Epithelial cell of esophagus (primary cell): ENCODE measurements around the gene UBE2K.
"Not testable (repeated sequence)": the region's sequence is repeated elsewhere in the genome, so short reads cannot be mapped to it uniquely, and the experiment has no call there.

ENCODE experiments used
- DNase-seq: peaks from one replicate; pipeline ENCODE4 v3.0.0; 2010; ENCODE audit warnings: low read depth
- H3K4me3 ChIP-seq: 2 replicates; pipeline ENCODE4 v1.5.1; 2011; ENCODE audit warnings: mild to moderate bottlenecking, low read length, control low read depth
- TF ChIP-seq, protein P1 (sequence below): IDR thresholded peaks from 2 replicates; pipeline ENCODE4 v1.5.1; 2011; ENCODE audit warnings: low read depth, mild to moderate bottlenecking, low read length, control low read depth, inconsistent platforms; ENCODE audit not compliant: insufficient read depth; ENCODE audit errors: missing control alignments

UBE2K gene

GRCh38 chr4:39699687-39700409, 1.9 kb downstream of the UBE2K start:
- TF ChIP-seq, protein P1, sequence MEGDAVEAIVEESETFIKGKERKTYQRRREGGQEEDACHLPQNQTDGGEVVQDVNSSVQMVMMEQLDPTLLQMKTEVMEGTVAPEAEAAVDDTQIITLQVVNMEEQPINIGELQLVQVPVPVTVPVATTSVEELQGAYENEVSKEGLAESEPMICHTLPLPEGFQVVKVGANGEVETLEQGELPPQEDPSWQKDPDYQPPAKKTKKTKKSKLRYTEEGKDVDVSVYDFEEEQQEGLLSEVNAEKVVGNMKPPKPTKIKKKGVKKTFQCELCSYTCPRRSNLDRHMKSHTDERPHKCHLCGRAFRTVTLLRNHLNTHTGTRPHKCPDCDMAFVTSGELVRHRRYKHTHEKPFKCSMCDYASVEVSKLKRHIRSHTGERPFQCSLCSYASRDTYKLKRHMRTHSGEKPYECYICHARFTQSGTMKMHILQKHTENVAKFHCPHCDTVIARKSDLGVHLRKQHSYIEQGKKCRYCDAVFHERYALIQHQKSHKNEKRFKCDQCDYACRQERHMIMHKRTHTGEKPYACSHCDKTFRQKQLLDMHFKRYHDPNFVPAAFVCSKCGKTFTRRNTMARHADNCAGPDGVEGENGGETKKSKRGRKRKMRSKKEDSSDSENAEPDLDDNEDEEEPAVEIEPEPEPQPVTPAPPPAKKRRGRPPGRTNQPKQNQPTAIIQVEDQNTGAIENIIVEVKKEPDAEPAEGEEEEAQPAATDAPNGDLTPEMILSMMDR, result no peak
- H3K4me3 ChIP-seq, result peak overlapping the region; percentile 84
- peak; percentile 30 for DNase-seq

- H3K4me3 ChIP-seq, result peak overlapping the region; percentile 84
- no peak for DNase-seq
- TF ChIP-seq, protein P1, result no peak
These were observed 2.6 kb downstream of the UBE2K start for GRCh38 chr4:39700554-39700953.

GRCh38 chr4:39702716-39703115, 4.8 kb downstream of the UBE2K start:
- no peak for DNase-seq
- no peak overlapping the region for H3K4me3 ChIP-seq
- TF ChIP-seq, protein P1, result no peak

GRCh38 chr4:39704789-39705188, 6.9 kb downstream of the UBE2K start:
- DNase-seq, H3K4me3 ChIP-seq: not testable (repeated sequence)

GRCh38 chr4:39706334-39706733, 8.4 kb downstream of the UBE2K start:
- no peak overlapping the region for H3K4me3 ChIP-seq
- TF ChIP-seq, protein P1, result no peak
- peak; percentile 79 for DNase-seq

DNA sequence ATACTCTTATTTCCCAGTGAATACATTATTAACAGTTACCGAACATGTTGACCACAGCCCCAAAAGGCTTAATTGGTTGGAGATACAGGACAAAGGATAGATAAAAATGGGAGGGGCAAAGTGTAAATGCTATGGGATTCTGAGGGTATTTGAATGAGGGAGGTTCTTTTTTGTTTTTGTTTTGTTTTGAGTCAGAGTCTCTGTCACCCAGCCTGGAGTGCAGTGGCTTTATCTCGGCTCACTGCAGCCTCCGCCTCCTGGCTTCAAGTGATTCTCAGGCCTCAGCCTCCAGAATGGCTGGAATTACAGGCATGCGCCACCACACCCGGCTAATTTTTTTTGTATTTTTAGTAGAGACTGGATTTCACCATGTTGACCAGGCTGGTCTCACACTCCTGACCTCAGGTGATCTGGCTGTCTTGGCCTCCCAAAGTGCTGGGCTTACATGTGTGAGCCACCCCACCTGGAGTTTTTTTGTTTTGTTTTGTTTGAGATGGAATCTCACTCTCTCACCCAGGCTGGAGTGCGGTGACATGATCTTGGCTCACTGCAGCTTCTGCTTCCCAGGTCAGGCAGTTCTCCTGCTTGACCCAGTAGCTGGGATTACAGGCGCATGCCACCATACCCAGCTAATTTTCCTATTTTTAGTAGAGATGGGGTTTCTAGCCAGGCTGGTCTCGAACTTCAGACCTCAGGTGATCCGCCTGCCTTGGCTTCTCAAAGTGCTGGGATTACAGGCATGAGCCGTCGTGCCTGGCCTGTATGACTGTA, 9.0 kb downstream of the UBE2K start:
- TF ChIP-seq, protein P1, result no peak
- no peak overlapping the region for H3K4me3 ChIP-seq
- peak; percentile 13 for DNase-seq

GRCh38 chr4:39710098-39710896, 12.4 kb downstream of the UBE2K start:
- TF ChIP-seq, protein P1, result no peak
- H3K4me3 ChIP-seq, result no peak overlapping the region
- no peak for DNase-seq
